CD4-positive, CD25-positive, alpha-beta regulatory T cell (primary cell): ENCODE measurements around the gene CYP2S1. TPM values are rescaled to one million over a fixed set of nuclear protein-coding genes. Genes with fewer than 3 reads are reported as not detected.
"Not testable (repeated sequence)": the region's sequence is repeated elsewhere in the genome, so short reads cannot be mapped to it uniquely, and the experiment has no call there.

ENCODE experiments used
- ATAC-seq, 2 donors: fragments of 150-1000 bp; cut with Tn5 transposase; one replicate each; pipeline ENCODE4 v1.10.0; 2021; ENCODE audit warnings: low read depth in 2 of 2, moderate number of reproducible peaks in 2 of 2, moderate library complexity in 1 of 2
- DNase-seq, 3 donors: peaks; one replicate each; pipeline versions ENCODE4 v3.0.0 to v3.0.0-alpha.2; 2012 to 2022; ENCODE audit warnings: mixed read lengths in 1 of 3
- H3K27ac ChIP-seq: one replicate; pipeline ENCODE4 v1.7.0; 2013; ENCODE audit warnings: mild to moderate bottlenecking, low read length; ENCODE audit not compliant: insufficient read depth, poor library complexity, severe bottlenecking
- H3K27me3 ChIP-seq: one replicate; pipeline ENCODE4 v1.7.0; 2013; ENCODE audit warnings: low read length; ENCODE audit not compliant: control insufficient read depth, insufficient read depth
- H3K36me3 ChIP-seq: one replicate; pipeline ENCODE4 v1.7.0; 2013; ENCODE audit warnings: mild to moderate bottlenecking, low read length, moderate library complexity; ENCODE audit not compliant: control insufficient read depth, insufficient read depth
- H3K4me1 ChIP-seq: 2 replicates; pipeline ENCODE4 v1.7.0; 2013; ENCODE audit warnings: mild to moderate bottlenecking, low read length; ENCODE audit not compliant: insufficient read depth, control insufficient read depth, poor library complexity, severe bottlenecking
- H3K4me3 ChIP-seq: one replicate; pipeline ENCODE4 v1.7.0; 2013; ENCODE audit warnings: low read depth, mild to moderate bottlenecking, low read length, moderate library complexity
- H3K9me3 ChIP-seq, 2 experiments: 1 replicate in 1 of 2; 2 replicates in 1 of 2; pipeline ENCODE4 v1.7.0; 2013; ENCODE audit warnings: low read length in 2 of 2, mild to moderate bottlenecking in 1 of 2, moderate library complexity in 1 of 2; ENCODE audit not compliant: control insufficient read depth in 2 of 2
- H3K27ac Mint-ChIP-seq, 3 donors: one replicate each; pipeline ENCODE4 v1.8.0; 2020 to 2022; ENCODE audit warnings: mild to moderate bottlenecking in 3 of 3, mixed read lengths in 3 of 3, moderate library complexity in 2 of 3
- H3K27me3 Mint-ChIP-seq: one replicate; pipeline ENCODE4 v1.8.0; 2022; ENCODE audit warnings: mild to moderate bottlenecking, mixed read lengths
- H3K36me3 Mint-ChIP-seq: one replicate; pipeline ENCODE4 v1.8.0; 2020; ENCODE audit warnings: mixed read lengths
- H3K4me1 Mint-ChIP-seq, 4 donors: one replicate each; pipeline ENCODE4 v1.8.0; 2020 to 2022; ENCODE audit warnings: mixed read lengths in 4 of 4, mild to moderate bottlenecking in 1 of 4
- H3K4me3 Mint-ChIP-seq, 4 donors: one replicate each; pipeline ENCODE4 v1.8.0; 2020 to 2022; ENCODE audit warnings: mild to moderate bottlenecking in 4 of 4, mixed read lengths in 4 of 4, moderate library complexity in 3 of 4
- H3K9me3 Mint-ChIP-seq, 7 donors: one replicate each; pipeline ENCODE4 v1.8.0; 2020 to 2022; ENCODE audit warnings: mixed read lengths in 7 of 7, mild to moderate bottlenecking in 3 of 7, moderate library complexity in 2 of 7
- polyA plus RNA-seq, 4 donors: library from polyadenylated mRNA; unstranded; fragments of 300-500 nt; fragmentation: Illumina TruSeq; gene quantifications; one replicate each; pipeline ENCODE4 v1.2.3, GENCODE V29; 2021
- total RNA-seq: library from RNA; stranded (reverse); gene quantifications from one replicate; pipeline ENCODE4 v1.2.3, GENCODE V29; 2022

CYP2S1 gene
- total and polyA plus RNA-seq, 5 donors from 2014 or later = 0.28 TPM; not detected in 4

- no peaks in the 10 kb centered on the region for H3K4me1 ChIP-seq
- H3K27ac ChIP-seq = no peak overlapping the region
- no peaks in the 10 kb centered on the region for H3K36me3 Mint-ChIP-seq
- H3K9me3 Mint-ChIP-seq = peaks cover 0 to 2% (median 0%) of the 10 kb centered on the region in 7 donors
- peaks cover 0 to 15% (median 3%) of the 10 kb centered on the region in 4 donors for H3K4me1 Mint-ChIP-seq
- H3K9me3 ChIP-seq = no peaks in the 10 kb centered on the region
- no peak overlapping the region for H3K4me3 ChIP-seq
- no peak overlapping the region for H3K27ac Mint-ChIP-seq
- no peaks in the 10 kb centered on the region for H3K27me3 ChIP-seq
- H3K27me3 Mint-ChIP-seq = peaks cover 8% of the 10 kb centered on the region
- no peak for DNase-seq
- H3K36me3 ChIP-seq = no peaks in the 10 kb centered on the region
- no peak overlapping the region for H3K4me3 Mint-ChIP-seq
- no peak for ATAC-seq
Measured at GRCh38 chr19:41203371-41203770, 10.4 kb downstream of the CYP2S1 start.

GRCh38 chr19:41204338-41204737, 11.3 kb downstream of the CYP2S1 start:
- peak; percentile 74 to 88 (median 85) for DNase-seq
- not testable (repeated sequence) for H3K9me3 Mint-ChIP-seq, H3K4me1 ChIP-seq, H3K4me3 ChIP-seq, H3K27me3 Mint-ChIP-seq, H3K36me3 ChIP-seq, H3K27ac ChIP-seq, H3K27me3 ChIP-seq, H3K4me3 Mint-ChIP-seq, H3K9me3 ChIP-seq, H3K36me3 Mint-ChIP-seq
- peaks cover 0 to 15% (median 3%) of the 10 kb centered on the region in 4 donors for H3K4me1 Mint-ChIP-seq
- ATAC-seq = peak; percentile 91 to 95
- peak overlapping the region in 1 of 3 donors; percentile 94 for H3K27ac Mint-ChIP-seq

DNA sequence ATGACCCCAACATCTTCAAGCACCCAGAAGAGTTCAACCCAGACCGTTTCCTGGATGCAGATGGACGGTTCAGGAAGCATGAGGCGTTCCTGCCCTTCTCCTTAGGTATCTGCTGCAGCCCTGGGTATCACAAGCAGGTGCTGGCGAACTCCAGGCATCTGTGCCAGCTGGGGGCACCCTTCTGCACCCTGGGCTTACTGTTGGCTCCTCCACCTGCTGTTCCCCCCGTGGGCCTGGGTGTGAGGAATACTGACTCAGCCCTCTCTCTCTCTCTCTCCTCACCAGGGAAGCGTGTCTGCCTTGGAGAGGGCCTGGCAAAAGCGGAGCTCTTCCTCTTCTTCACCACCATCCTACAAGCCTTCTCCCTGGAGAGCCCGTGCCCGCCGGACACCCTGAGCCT, 13.0 kb downstream of the CYP2S1 start:
- Histone ChIP-seq H3K4me1 (no peaks in the 10 kb centered on the region), H3K9me3 (no peaks in the 10 kb centered on the region), H3K27me3 (no peaks in the 10 kb centered on the region), H3K27ac (no peak overlapping the region), H3K36me3 (no peaks in the 10 kb centered on the region), H3K4me3 (no peak overlapping the region)
- Mint-ChIP-seq H3K4me1 (peaks cover 0 to 15% (median 3%) of the 10 kb centered on the region in 4 donors), H3K27ac (peak overlapping the region in 1 of 3 donors; percentile 55), H3K9me3 (peaks cover 0 to 2% (median 0%) of the 10 kb centered on the region in 7 donors), H3K36me3 (no peaks in the 10 kb centered on the region), H3K4me3 (no peak overlapping the region), H3K27me3 (peaks cover 12% of the 10 kb centered on the region)
- DNase-seq (no peak), ATAC-seq (no peak)

GRCh38 chr19:41206456-41206855, 13.4 kb downstream of the CYP2S1 start:
- no peaks in the 10 kb centered on the region for H3K4me1 ChIP-seq
- peak overlapping the region in 2 of 3 donors; percentile 55 to 62 for H3K27ac Mint-ChIP-seq
- H3K27ac ChIP-seq = no peak overlapping the region
- peaks cover 0 to 2% (median 0%) of the 10 kb centered on the region in 7 donors for H3K9me3 Mint-ChIP-seq
- H3K9me3 ChIP-seq = no peaks in the 10 kb centered on the region
- H3K4me3 Mint-ChIP-seq = no peak overlapping the region
- ATAC-seq = no peak
- no peaks in the 10 kb centered on the region for H3K36me3 Mint-ChIP-seq
- H3K4me1 Mint-ChIP-seq = peaks cover 0 to 15% (median 3%) of the 10 kb centered on the region in 4 donors
- DNase-seq = no peak
- peaks cover 12% of the 10 kb centered on the region for H3K27me3 Mint-ChIP-seq
- no peaks in the 10 kb centered on the region for H3K27me3 ChIP-seq
- H3K36me3 ChIP-seq = no peaks in the 10 kb centered on the region
- H3K4me3 ChIP-seq = no peak overlapping the region

DNA sequence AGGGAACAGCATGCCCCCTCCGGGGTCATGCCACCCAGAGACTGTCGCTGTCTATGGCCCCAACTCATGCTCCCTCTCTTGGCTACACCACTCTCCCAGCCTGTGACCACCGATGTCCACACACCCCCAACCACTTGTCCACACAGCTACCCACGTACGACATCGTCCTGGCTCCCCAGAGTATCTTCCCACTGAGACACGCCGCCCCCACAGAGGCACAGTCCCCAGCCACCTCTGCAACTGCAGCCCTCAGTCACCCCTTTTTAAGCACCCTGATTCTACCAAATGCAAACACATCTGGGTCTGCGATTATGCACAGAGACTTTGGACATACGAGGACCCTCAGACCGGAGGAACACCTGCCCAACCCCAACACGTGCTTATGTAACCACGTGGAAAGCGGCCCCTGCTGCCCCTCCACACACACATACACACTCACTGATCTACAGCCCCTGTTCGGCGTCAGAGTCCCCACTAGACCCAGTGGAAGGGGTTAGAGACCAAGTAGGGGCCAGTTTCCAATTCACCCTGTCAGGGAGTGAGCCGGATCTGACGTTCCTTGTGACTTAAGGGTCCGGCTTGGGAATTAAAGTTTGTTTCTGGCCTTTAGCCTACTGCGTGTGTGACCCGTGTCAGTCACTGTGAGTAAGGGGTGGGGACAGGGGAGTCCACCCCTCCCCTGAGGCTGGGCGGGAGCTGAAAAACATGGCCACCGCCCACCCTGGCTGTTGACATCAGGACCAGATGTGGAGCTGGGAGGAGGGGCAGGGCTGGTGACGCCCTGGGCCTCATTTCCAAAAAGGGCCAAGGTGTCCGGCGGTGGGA, 14.1 kb downstream of the CYP2S1 start:
- Histone ChIP-seq H3K9me3 (no peaks in the 10 kb centered on the region), H3K27me3 (no peaks in the 10 kb centered on the region), H3K4me3 (no peak overlapping the region), H3K27ac (no peak overlapping the region), H3K4me1 (no peaks in the 10 kb centered on the region), H3K36me3 (no peaks in the 10 kb centered on the region)
- Mint-ChIP-seq H3K4me1 (peaks cover 0 to 15% (median 3%) of the 10 kb centered on the region in 4 donors), H3K27me3 (peaks cover 12% of the 10 kb centered on the region), H3K9me3 (peaks cover 0 to 2% (median 0%) of the 10 kb centered on the region in 7 donors), H3K27ac (peak overlapping the region in 1 of 3 donors; percentile 62), H3K36me3 (no peaks in the 10 kb centered on the region), H3K4me3 (no peak overlapping the region)
- DNase-seq (no peak), ATAC-seq (no peak)

DNA sequence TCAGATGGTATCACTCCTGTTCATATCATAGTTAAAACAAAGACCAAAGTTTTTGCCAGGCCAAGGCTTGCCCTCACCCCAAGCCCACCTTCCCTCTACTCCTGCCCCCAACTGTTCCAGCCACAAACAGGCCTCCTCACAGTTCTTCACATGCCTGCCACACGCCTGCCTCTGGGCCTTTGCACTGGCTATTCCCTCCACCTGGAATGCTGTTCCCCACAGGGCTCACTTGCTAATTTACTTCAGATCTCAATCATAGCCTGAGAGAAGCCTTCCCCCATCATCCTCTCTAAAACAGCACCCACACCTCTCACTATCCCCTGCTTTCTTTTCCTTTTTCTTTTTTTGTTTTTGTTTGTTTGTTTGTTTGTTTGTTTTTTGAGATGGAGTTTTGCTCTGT, 21.1 kb downstream of the CYP2S1 start:
- no peak overlapping the region for H3K4me3 Mint-ChIP-seq
- Histone ChIP-seq H3K4me1 (no peaks in the 10 kb centered on the region), H3K36me3 (no peaks in the 10 kb centered on the region), H3K27me3 (no peaks in the 10 kb centered on the region), H3K9me3 (no peaks in the 10 kb centered on the region), H3K4me3 (no peak overlapping the region), H3K27ac (no peak overlapping the region)
- peaks cover 0 to 2% (median 0%) of the 10 kb centered on the region in 4 donors for H3K4me1 Mint-ChIP-seq
- DNase-seq (no peak), ATAC-seq (no peak)
- H3K9me3 Mint-ChIP-seq = no peaks in the 10 kb centered on the region
- H3K27me3 Mint-ChIP-seq = peaks cover 32% of the 10 kb centered on the region
- H3K27ac Mint-ChIP-seq = no peak overlapping the region
- no peaks in the 10 kb centered on the region for H3K36me3 Mint-ChIP-seq

DNA sequence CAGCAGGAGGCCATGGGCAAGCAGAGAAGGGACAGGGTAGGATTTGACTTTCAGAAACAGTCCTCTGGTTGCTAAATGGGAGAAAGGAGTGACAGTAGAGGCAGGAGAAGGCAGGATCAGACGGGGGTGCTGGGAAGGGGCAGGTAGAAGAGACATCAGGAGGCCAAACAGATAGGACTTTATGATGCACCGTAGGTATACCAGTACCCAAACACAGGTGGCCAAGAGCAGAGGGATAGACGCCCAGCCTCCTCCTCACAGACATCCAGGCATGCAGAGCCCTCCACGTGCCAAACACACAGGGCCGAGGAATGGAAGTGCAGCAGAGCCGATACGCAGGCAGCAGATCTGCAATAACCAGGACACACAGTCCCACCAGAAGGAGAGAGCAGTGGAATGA, 24.7 kb downstream of the CYP2S1 start:
- H3K4me3 Mint-ChIP-seq = no peak overlapping the region
- no peak overlapping the region for H3K4me3 ChIP-seq
- no peaks in the 10 kb centered on the region for H3K36me3 Mint-ChIP-seq
- H3K4me1 Mint-ChIP-seq = peaks cover 0 to 2% (median 0%) of the 10 kb centered on the region in 4 donors
- no peaks in the 10 kb centered on the region for H3K9me3 ChIP-seq
- peaks cover 0 to 3% (median 0%) of the 10 kb centered on the region in 7 donors for H3K9me3 Mint-ChIP-seq
- H3K27me3 Mint-ChIP-seq = peaks cover 51% of the 10 kb centered on the region
- ATAC-seq = no peak
- peak overlapping the region in 1 of 3 donors; percentile 43 for H3K27ac Mint-ChIP-seq
- H3K27ac ChIP-seq = no peak overlapping the region
- no peaks in the 10 kb centered on the region for H3K36me3 ChIP-seq
- H3K4me1 ChIP-seq = no peaks in the 10 kb centered on the region
- H3K27me3 ChIP-seq = no peaks in the 10 kb centered on the region
- DNase-seq = no peak

GRCh38 chr19:41218249-41218614, 25.2 kb downstream of the CYP2S1 start:
- Mint-ChIP-seq H3K27ac (peak overlapping the region in 1 of 3 donors; percentile 43), H3K4me3 (no peak overlapping the region), H3K9me3 (peaks cover 0 to 3% (median 0%) of the 10 kb centered on the region in 7 donors), H3K27me3 (peaks cover 55% of the 10 kb centered on the region), H3K36me3 (no peaks in the 10 kb centered on the region), H3K4me1 (peaks cover 0 to 2% (median 0%) of the 10 kb centered on the region in 4 donors)
- no peaks in the 10 kb centered on the region for H3K36me3 ChIP-seq
- no peak overlapping the region for H3K4me3 ChIP-seq
- no peaks in the 10 kb centered on the region for H3K27me3 ChIP-seq
- H3K27ac ChIP-seq = no peak overlapping the region
- no peaks in the 10 kb centered on the region for H3K9me3 ChIP-seq
- H3K4me1 ChIP-seq = no peaks in the 10 kb centered on the region
- ATAC-seq (no peak), DNase-seq (no peak)
